Fibroblast of the conjunctiva (primary cell): ENCODE data around the gene RAB12.
"Not testable (repeated sequence)": the region's sequence is repeated elsewhere in the genome, so short reads cannot be mapped to it uniquely, and the experiment has no call there.

Experiments
- DNase-seq: peaks from one replicate; pipeline ENCODE4 v3.0.0-alpha.2; 2010; ENCODE audit warnings: low read depth

Gene RAB12

GRCh38 chr18:8614875-8615274 lies 5.6 kb downstream of the RAB12 start:
- DNase-seq: no peak

GRCh38 chr18:8615397-8616027 lies 6.3 kb downstream of the RAB12 start:
- DNase-seq: peak; percentile 76

GRCh38 chr18:8616028-8616401 lies 6.8 kb downstream of the RAB12 start:
- no peak for DNase-seq

- DNase-seq: no peak
Observed at GRCh38 chr18:8617907-8618306, 8.7 kb downstream of the RAB12 start.

GRCh38 chr18:8619041-8619440 lies 9.8 kb downstream of the RAB12 start:
- DNase-seq: no peak

GRCh38 chr18:8619835-8620577 lies 10.8 kb downstream of the RAB12 start:
- no peak for DNase-seq

- no peak for DNase-seq
Observed at GRCh38 chr18:8620845-8621244, 11.6 kb downstream of the RAB12 start.

GRCh38 chr18:8622625-8623024 lies 13.4 kb downstream of the RAB12 start:
- not testable (repeated sequence) for DNase-seq

GRCh38 chr18:8623549-8624106 lies 14.4 kb downstream of the RAB12 start:
- no peak for DNase-seq

- DNase-seq: no peak
Observed at GRCh38 chr18:8625461-8626092, 16.3 kb downstream of the RAB12 start.

GRCh38 chr18:8626414-8627106 lies 17.3 kb downstream of the RAB12 start:
- no peak for DNase-seq

GRCh38 chr18:8627107-8627472 lies 17.9 kb downstream of the RAB12 start:
- DNase-seq: no peak

- no peak for DNase-seq
Observed at GRCh38 chr18:8627540-8627939, 18.3 kb downstream of the RAB12 start.

GRCh38 chr18:8629602-8630001 lies 20.4 kb downstream of the RAB12 start:
- no peak for DNase-seq

GRCh38 chr18:8630546-8630945 lies 21.3 kb downstream of the RAB12 start:
- DNase-seq: no peak

- no peak for DNase-seq
Observed at GRCh38 chr18:8631265-8631664, 22.0 kb downstream of the RAB12 start.

GRCh38 chr18:8632386-8632785 lies 23.1 kb downstream of the RAB12 start:
- no peak for DNase-seq

GRCh38 chr18:8634508-8634907 lies 25.3 kb downstream of the RAB12 start:
- DNase-seq: no peak

GRCh38 chr18:8635087-8635486 lies 25.9 kb downstream of the RAB12 start:
- no peak for DNase-seq

GRCh38 chr18:8639762-8640161 lies 30.5 kb downstream of the RAB12 start:
- no peak for DNase-seq

- no peak for DNase-seq
Observed at GRCh38 chr18:8643326-8643878, 34.2 kb downstream of the RAB12 start.

GRCh38 chr18:8647359-8647758 lies 38.1 kb downstream of the RAB12 start:
- DNase-seq: not testable (repeated sequence)
